GM18499 (cell line): ENCODE measurements around the gene DNAH17.

ENCODE experiments used
- ATAC-seq: cut with Tn5 transposase; IDR thresholded peaks from one replicate; pipeline ENCODE4 v1.9.1; 2021; ENCODE audit warnings: moderate number of reproducible peaks; ENCODE audit not compliant: insufficient read depth, unreplicated experiment

The DNAH17 gene

GRCh38 chr17:78461799-78462053 is 115.5 kb downstream of the DNAH17 start:
- ATAC-seq = no peak

GRCh38 chr17:78460951-78461798 is 116.0 kb downstream of the DNAH17 start:
- no peak for ATAC-seq

GRCh38 chr17:78460176-78460675 is 117.0 kb downstream of the DNAH17 start:
- no peak for ATAC-seq

GRCh38 chr17:78459696-78460095 is 117.5 kb downstream of the DNAH17 start:
- ATAC-seq = no peak

- no peak for ATAC-seq
Observed at GRCh38 chr17:78458736-78459335, 118.4 kb downstream of the DNAH17 start.

GRCh38 chr17:78458091-78458490 is 119.1 kb downstream of the DNAH17 start:
- no peak for ATAC-seq

- ATAC-seq = no peak
Observed at GRCh38 chr17:78454346-78454745, 122.8 kb downstream of the DNAH17 start.

GRCh38 chr17:78451753-78452152 is 125.4 kb downstream of the DNAH17 start:
- no peak for ATAC-seq

GRCh38 chr17:78450696-78451345 is 126.4 kb downstream of the DNAH17 start:
- ATAC-seq = no peak

- ATAC-seq = no peak
Observed at GRCh38 chr17:78449983-78450595, 127.1 kb downstream of the DNAH17 start.

- no peak for ATAC-seq
Observed at GRCh38 chr17:78448356-78448993, 128.7 kb downstream of the DNAH17 start.

GRCh38 chr17:78446833-78447232 is 130.4 kb downstream of the DNAH17 start:
- no peak for ATAC-seq

GRCh38 chr17:78444392-78444791 is 132.8 kb downstream of the DNAH17 start:
- ATAC-seq = no peak

- no peak for ATAC-seq
Observed at GRCh38 chr17:78442648-78443218, 134.5 kb downstream of the DNAH17 start.

- no peak for ATAC-seq
Observed at GRCh38 chr17:78441271-78441971, 135.8 kb downstream of the DNAH17 start.

- ATAC-seq = no peak
Observed at GRCh38 chr17:78438694-78439325, 138.4 kb downstream of the DNAH17 start.

- ATAC-seq = no peak
Observed at GRCh38 chr17:78438271-78438691, 138.9 kb downstream of the DNAH17 start.

- no peak for ATAC-seq
Observed at GRCh38 chr17:78437508-78438169, 139.6 kb downstream of the DNAH17 start.
